Measurements from ENCODE around the gene LIPC.

The LIPC gene

GRCh38 chr15:58438111-58438510 lies 6.3 kb downstream of the LIPC start:
- DNase-seq, result no peak

GRCh38 chr15:58438956-58439355 lies 7.2 kb downstream of the LIPC start:
- peak in 1 of 2 donors; percentile 18 for DNase-seq

GRCh38 chr15:58440158-58440910 lies 8.5 kb downstream of the LIPC start:
- no peak for DNase-seq

GRCh38 chr15:58440922-58441321 lies 9.1 kb downstream of the LIPC start:
- DNase-seq, result no peak

GRCh38 chr15:58441376-58442070 lies 9.7 kb downstream of the LIPC start:
- DNase-seq, result no peak

- DNase-seq, result no peak
Measured at GRCh38 chr15:58442122-58442521, 10.3 kb downstream of the LIPC start.

- DNase-seq, result no peak
Measured at GRCh38 chr15:58443308-58443707, 11.5 kb downstream of the LIPC start.

GRCh38 chr15:58444056-58444455 lies 12.3 kb downstream of the LIPC start:
- no peak for DNase-seq

GRCh38 chr15:58444658-58445332 lies 13.0 kb downstream of the LIPC start:
- no peak for DNase-seq

- no peak for DNase-seq
Measured at GRCh38 chr15:58445865-58446264, 14.1 kb downstream of the LIPC start.

GRCh38 chr15:58446521-58446920 lies 14.7 kb downstream of the LIPC start:
- no peak for DNase-seq

- DNase-seq, result no peak
Measured at GRCh38 chr15:58447271-58448010, 15.7 kb downstream of the LIPC start.

- DNase-seq, result no peak
Measured at GRCh38 chr15:58448331-58448730, 16.5 kb downstream of the LIPC start.

- no peak for DNase-seq
Measured at GRCh38 chr15:58448906-58449305, 17.1 kb downstream of the LIPC start.

GRCh38 chr15:58451826-58452225 lies 20.0 kb downstream of the LIPC start:
- DNase-seq, result no peak

- DNase-seq, result no peak
Measured at GRCh38 chr15:58452775-58453174, 21.0 kb downstream of the LIPC start.

- DNase-seq, result peak; percentile 22 to 40
Measured at GRCh38 chr15:58453931-58454793, 22.4 kb downstream of the LIPC start.

GRCh38 chr15:58454950-58455401 lies 23.2 kb downstream of the LIPC start:
- no peak for DNase-seq

- no peak for DNase-seq
Measured at GRCh38 chr15:58457466-58457965, 25.7 kb downstream of the LIPC start.

GRCh38 chr15:58458076-58458475 lies 26.3 kb downstream of the LIPC start:
- DNase-seq, result no peak

- no peak for DNase-seq
Measured at GRCh38 chr15:58459045-58459444, 27.3 kb downstream of the LIPC start.

GRCh38 chr15:58459560-58459959 lies 27.8 kb downstream of the LIPC start:
- DNase-seq, result no peak
